Measurements from ENCODE around the gene OGFOD2.
A peak's percentile ranks its signal among the peaks of the same experiment; 100 is the strongest.

The OGFOD2 gene

GRCh38 chr12:122977655-122978392 lies 2.8 kb downstream of the OGFOD2 start:
- DNase-seq: no peak

GRCh38 chr12:122978507-122978955 lies 3.5 kb downstream of the OGFOD2 start:
- no peak for DNase-seq

- DNase-seq: no peak
These were observed 4.2 kb downstream of the OGFOD2 start for GRCh38 chr12:122979001-122979907.

- no peak for DNase-seq
These were observed 4.8 kb downstream of the OGFOD2 start for GRCh38 chr12:122979908-122980182.

GRCh38 chr12:122980183-122981035 lies 5.4 kb downstream of the OGFOD2 start, which contains the start of gene ARL6IP4:
ARL6IP4 (plus strand) TSS chr12:122980681; CDS start chr12:122981140, 459 bp downstream.
- peak; percentile 57 for DNase-seq

- no peak for DNase-seq
These were observed 6.0 kb downstream of the OGFOD2 start for GRCh38 chr12:122981036-122981471.

GRCh38 chr12:122981587-122982476 lies 6.8 kb downstream of the OGFOD2 start:
- no peak for DNase-seq

GRCh38 chr12:122982477-122982815 lies 7.4 kb downstream of the OGFOD2 start:
- no peak for DNase-seq

GRCh38 chr12:122982963-122983788 lies 8.1 kb downstream of the OGFOD2 start:
- DNase-seq: no peak

- DNase-seq: no peak
These were observed 8.9 kb downstream of the OGFOD2 start for GRCh38 chr12:122983789-122984515.

- DNase-seq: no peak
These were observed 9.7 kb downstream of the OGFOD2 start for GRCh38 chr12:122984612-122985337.

GRCh38 chr12:122985338-122986257 lies 10.6 kb downstream of the OGFOD2 start:
- DNase-seq: no peak

GRCh38 chr12:122986258-122986871 lies 11.3 kb downstream of the OGFOD2 start:
- no peak for DNase-seq

- DNase-seq: no peak
These were observed 12.3 kb downstream of the OGFOD2 start for GRCh38 chr12:122987086-122987951.

- DNase-seq: no peak
These were observed 13.0 kb downstream of the OGFOD2 start for GRCh38 chr12:122988036-122988435.

GRCh38 chr12:122988612-122989212 lies 13.7 kb downstream of the OGFOD2 start:
- DNase-seq: no peak
